Measurements from ENCODE around the gene DYNLT2B.

The DYNLT2B gene

GRCh38 chr3:196281962-196282361 lies 36.1 kb downstream of the DYNLT2B start:
- TF ChIP-seq REST (IDR thresholded peaks at IDR 0.05; ENCODE audit: insufficient replicate concordance, low read depth), result no peak
- no peak for TF ChIP-seq SPI1 (IDR thresholded peaks at IDR 0.05; ENCODE audit: borderline replicate concordance, low read depth)
- TF ChIP-seq GABPA (IDR thresholded peaks at IDR 0.05; ENCODE audit: low read depth), result no peak
- TF ChIP-seq, protein P1, sequence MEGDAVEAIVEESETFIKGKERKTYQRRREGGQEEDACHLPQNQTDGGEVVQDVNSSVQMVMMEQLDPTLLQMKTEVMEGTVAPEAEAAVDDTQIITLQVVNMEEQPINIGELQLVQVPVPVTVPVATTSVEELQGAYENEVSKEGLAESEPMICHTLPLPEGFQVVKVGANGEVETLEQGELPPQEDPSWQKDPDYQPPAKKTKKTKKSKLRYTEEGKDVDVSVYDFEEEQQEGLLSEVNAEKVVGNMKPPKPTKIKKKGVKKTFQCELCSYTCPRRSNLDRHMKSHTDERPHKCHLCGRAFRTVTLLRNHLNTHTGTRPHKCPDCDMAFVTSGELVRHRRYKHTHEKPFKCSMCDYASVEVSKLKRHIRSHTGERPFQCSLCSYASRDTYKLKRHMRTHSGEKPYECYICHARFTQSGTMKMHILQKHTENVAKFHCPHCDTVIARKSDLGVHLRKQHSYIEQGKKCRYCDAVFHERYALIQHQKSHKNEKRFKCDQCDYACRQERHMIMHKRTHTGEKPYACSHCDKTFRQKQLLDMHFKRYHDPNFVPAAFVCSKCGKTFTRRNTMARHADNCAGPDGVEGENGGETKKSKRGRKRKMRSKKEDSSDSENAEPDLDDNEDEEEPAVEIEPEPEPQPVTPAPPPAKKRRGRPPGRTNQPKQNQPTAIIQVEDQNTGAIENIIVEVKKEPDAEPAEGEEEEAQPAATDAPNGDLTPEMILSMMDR (IDR thresholded peaks at IDR 0.05; ENCODE audit: insufficient read depth, low read length), result no peak
- no peak for TF ChIP-seq POLR2AphosphoS5 (IDR thresholded peaks at IDR 0.05; ENCODE audit: low read depth)
- H3K4me3 ChIP-seq (replicated peaks; ENCODE audit: insufficient read depth, low read length), result no peak overlapping the region
- H3K27me3 ChIP-seq (ENCODE audit: insufficient read depth, poor library complexity, severe bottlenecking), result no peaks in the 10 kb centered on the region
- no peak overlapping the region for H3K27ac ChIP-seq (replicated peaks)
- no peak for DNase-seq (ENCODE audit: low read depth in 1 of 2, low spot score in 1 of 2)

- TF ChIP-seq SPI1 (IDR thresholded peaks at IDR 0.05; ENCODE audit: borderline replicate concordance, low read depth), result no peak
- TF ChIP-seq, protein P1 (IDR thresholded peaks at IDR 0.05; ENCODE audit: insufficient read depth, low read length), result no peak
- TF ChIP-seq GABPA (IDR thresholded peaks at IDR 0.05; ENCODE audit: low read depth), result no peak
- no peak for TF ChIP-seq REST (IDR thresholded peaks at IDR 0.05; ENCODE audit: insufficient replicate concordance, low read depth)
- no peak for TF ChIP-seq POLR2AphosphoS5 (IDR thresholded peaks at IDR 0.05; ENCODE audit: low read depth)
- no peak for DNase-seq (ENCODE audit: low read depth in 1 of 2, low spot score in 1 of 2)
- H3K27me3 ChIP-seq (ENCODE audit: insufficient read depth, poor library complexity, severe bottlenecking), result no peaks in the 10 kb centered on the region
- no peak overlapping the region for H3K27ac ChIP-seq (replicated peaks)
- no peak overlapping the region for H3K4me3 ChIP-seq (replicated peaks; ENCODE audit: insufficient read depth, low read length)
These were observed 37.2 kb downstream of the DYNLT2B start for GRCh38 chr3:196280689-196281440.

DNA sequence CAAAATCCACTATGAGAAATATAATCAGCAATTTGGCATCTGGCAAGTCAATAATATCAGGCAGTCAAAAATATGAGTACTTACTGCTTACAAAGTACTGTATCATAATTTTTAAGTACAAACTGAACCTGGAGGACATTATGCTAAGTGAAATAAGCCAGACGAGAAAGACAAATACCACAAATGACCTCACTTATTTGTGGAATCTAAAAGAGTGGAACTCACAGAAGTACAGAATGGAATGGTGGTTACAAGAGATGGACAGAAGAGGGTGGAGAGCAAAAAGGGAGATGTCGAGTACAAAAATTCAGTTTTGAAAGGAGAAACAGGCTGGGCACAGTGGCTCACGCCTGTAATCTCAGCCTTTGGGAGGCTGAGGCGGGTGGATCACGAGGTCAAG lies 42.9 kb downstream of the DYNLT2B start:
- no peak overlapping the region for H3K4me3 ChIP-seq (replicated peaks; ENCODE audit: insufficient read depth, low read length)
- TF ChIP-seq SPI1 (IDR thresholded peaks at IDR 0.05; ENCODE audit: borderline replicate concordance, low read depth) (no peak), REST (IDR thresholded peaks at IDR 0.05; ENCODE audit: insufficient replicate concordance, low read depth) (no peak), GABPA (IDR thresholded peaks at IDR 0.05; ENCODE audit: low read depth) (no peak), POLR2AphosphoS5 (IDR thresholded peaks at IDR 0.05; ENCODE audit: low read depth) (no peak)
- TF ChIP-seq, protein P1 (IDR thresholded peaks at IDR 0.05; ENCODE audit: insufficient read depth, low read length), result no peak
- H3K27ac ChIP-seq (replicated peaks), result no peak overlapping the region
- DNase-seq (ENCODE audit: low read depth in 1 of 2, low spot score in 1 of 2), result no peak
- H3K27me3 ChIP-seq (ENCODE audit: insufficient read depth, poor library complexity, severe bottlenecking), result no peaks in the 10 kb centered on the region
